Measurements from ENCODE around the gene KAT6B.
"Not testable (repeated sequence)": the region's sequence is repeated elsewhere in the genome, so short reads cannot be mapped to it uniquely, and the experiment has no call there.

KAT6B gene

GRCh38 chr10:74863551-74863950, 37.2 kb downstream of the KAT6B start:
- no peak for DNase-seq

- DNase-seq: no peak
These were observed 41.0 kb downstream of the KAT6B start for GRCh38 chr10:74867351-74867750.

GRCh38 chr10:74868392-74868977, 42.1 kb downstream of the KAT6B start:
- DNase-seq: no peak

- DNase-seq: no peak
These were observed 43.2 kb downstream of the KAT6B start for GRCh38 chr10:74869635-74870034.

GRCh38 chr10:74870191-74870590, 43.8 kb downstream of the KAT6B start:
- DNase-seq: no peak

GRCh38 chr10:74871595-74872382, 45.4 kb downstream of the KAT6B start:
- no peak for DNase-seq

GRCh38 chr10:74873803-74874454, 47.5 kb downstream of the KAT6B start:
- no peak for DNase-seq

GRCh38 chr10:74874649-74875048, 48.2 kb downstream of the KAT6B start:
- DNase-seq: no peak

- DNase-seq: no peak
These were observed 48.7 kb downstream of the KAT6B start for GRCh38 chr10:74875068-74875467.

- DNase-seq: no peak
These were observed 49.6 kb downstream of the KAT6B start for GRCh38 chr10:74875966-74876365.

GRCh38 chr10:74877054-74877453, 50.7 kb downstream of the KAT6B start:
- DNase-seq: not testable (repeated sequence)

- DNase-seq: no peak
These were observed 51.5 kb downstream of the KAT6B start for GRCh38 chr10:74877898-74878297.

GRCh38 chr10:74880041-74880440, 53.6 kb downstream of the KAT6B start:
- DNase-seq: no peak

GRCh38 chr10:74881253-74881884, 55.0 kb downstream of the KAT6B start:
- no peak for DNase-seq

GRCh38 chr10:74882427-74882826, 56.0 kb downstream of the KAT6B start:
- DNase-seq: no peak

- DNase-seq: no peak
These were observed 56.4 kb downstream of the KAT6B start for GRCh38 chr10:74882831-74883230.

- no peak for DNase-seq
These were observed 57.0 kb downstream of the KAT6B start for GRCh38 chr10:74883428-74883827.

GRCh38 chr10:74887614-74888284, 61.3 kb downstream of the KAT6B start:
- DNase-seq: no peak

- DNase-seq: no peak
These were observed 62.7 kb downstream of the KAT6B start for GRCh38 chr10:74888962-74889661.

GRCh38 chr10:74889662-74889998, 63.2 kb downstream of the KAT6B start:
- no peak for DNase-seq

- DNase-seq: no peak
These were observed 64.1 kb downstream of the KAT6B start for GRCh38 chr10:74890460-74890859.

GRCh38 chr10:74891053-74891452, 64.7 kb downstream of the KAT6B start:
- no peak for DNase-seq

- DNase-seq: no peak
These were observed 66.4 kb downstream of the KAT6B start for GRCh38 chr10:74892839-74893238.

Measured in right forelimb (tissue), 1 donor.